ENCODE measurements around the gene USP21. TPM values are rescaled to one million over a fixed set of nuclear protein-coding genes. Genes with fewer than 3 reads are reported as not detected.
A peak's percentile ranks its signal among the peaks of the same experiment; 100 is the strongest.

USP21 gene
- total and polyA plus RNA-seq, 5 donors from 2014 or later, result 18.8 to 36.9 (median 24.7) TPM

- peak overlapping the region; percentile 64 to 97 (median 80) for H3K4me3 Mint-ChIP-seq
- Histone ChIP-seq H3K9me3 (ENCODE audit: control insufficient read depth in 2 of 2, low read length in 2 of 2) (no peaks in the 10 kb centered on the region), H3K4me3 (ENCODE audit: low read depth, low read length) (peak overlapping the region; percentile 84), H3K4me1 (ENCODE audit: control insufficient read depth, insufficient read depth, low read length, poor library complexity, severe bottlenecking) (peaks cover 47% of the 10 kb centered on the region), H3K27me3 (ENCODE audit: control insufficient read depth, insufficient read depth, low read length) (no peaks in the 10 kb centered on the region), H3K27ac (ENCODE audit: insufficient read depth, low read length, poor library complexity, severe bottlenecking) (peak overlapping the region; percentile 93), H3K36me3 (ENCODE audit: control insufficient read depth, insufficient read depth, low read length) (peaks cover 20% of the 10 kb centered on the region)
- ATAC-seq (ENCODE audit: low read depth in 2 of 2) (no peak), DNase-seq (no peak)
- peaks cover 35% of the 10 kb centered on the region for H3K36me3 Mint-ChIP-seq
- peaks cover 8 to 78% (median 36%) of the 10 kb centered on the region in 4 donors for H3K4me1 Mint-ChIP-seq
- H3K27me3 Mint-ChIP-seq, result no peaks in the 10 kb centered on the region
- no peaks in the 10 kb centered on the region for H3K9me3 Mint-ChIP-seq
- peak overlapping the region; percentile 80 to 99 (median 99) for H3K27ac Mint-ChIP-seq
Measured at GRCh38 chr1:161164901-161165610, 5.8 kb downstream of the USP21 start.

DNA sequence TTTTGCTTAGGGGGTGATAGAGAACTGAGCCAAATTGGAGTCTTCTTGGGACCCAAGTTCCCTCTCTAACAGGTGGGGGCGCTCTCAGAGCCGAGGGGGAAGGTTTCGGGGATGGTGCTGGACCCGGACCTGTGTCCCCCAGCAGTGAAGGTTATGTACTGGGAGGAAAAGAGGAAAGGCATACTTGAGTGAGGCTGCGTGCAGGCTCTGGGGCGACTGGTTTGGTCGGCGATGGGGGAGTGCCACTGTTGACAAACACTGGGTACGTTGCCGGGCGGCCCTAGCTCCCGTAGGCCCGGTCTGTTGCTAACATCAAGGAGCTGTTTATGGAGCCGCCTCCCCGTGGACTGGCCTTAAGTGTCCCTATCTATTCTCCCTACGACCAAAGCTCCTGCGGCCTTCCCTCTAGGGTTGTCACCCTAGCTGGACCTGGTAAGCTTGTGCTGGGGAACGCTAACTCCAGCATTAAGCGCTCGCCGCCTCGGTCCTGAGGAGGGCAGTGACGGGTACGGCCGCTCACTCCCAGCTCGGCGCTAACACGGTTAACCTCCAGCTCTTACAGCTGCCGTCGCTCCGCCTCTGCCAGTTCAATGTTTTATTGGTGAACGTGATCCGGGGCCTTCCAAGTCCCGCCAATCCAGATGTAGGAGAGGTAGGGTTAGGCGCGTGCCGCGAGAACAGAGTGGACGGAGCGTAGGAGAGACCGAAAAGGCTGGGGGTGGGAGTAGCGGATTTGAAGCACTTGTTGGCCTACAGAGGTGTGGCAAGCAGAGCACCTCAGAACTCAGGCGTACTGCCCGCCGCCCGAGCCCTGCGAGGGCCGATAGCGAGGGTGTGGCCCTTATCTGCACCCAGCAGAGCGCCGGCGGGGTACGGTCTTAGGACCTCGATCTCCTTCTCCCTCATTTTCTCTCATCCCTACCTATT is 6.7 kb downstream of the USP21 start, which contains the start of gene PPOX:
Gene PPOX, plus strand, starts transcription at position 685 of the 927 bp plus-strand sequence. CDS start 422 bp downstream, outside the sequence.
- ATAC-seq (ENCODE audit: low read depth in 2 of 2) (peak; percentile 94), DNase-seq (peak; percentile 92 to 99 (median 95))
- Mint-ChIP-seq H3K9me3 (no peaks in the 10 kb centered on the region), H3K4me1 (peaks cover 5 to 71% (median 34%) of the 10 kb centered on the region in 4 donors), H3K27ac (peak within 1 kb of the TSS; percentile 99), H3K36me3 (peaks cover 40% of the 10 kb centered on the region), H3K4me3 (peak within 1 kb of the TSS; percentile 91 to 97 (median 94)), H3K27me3 (no peaks in the 10 kb centered on the region)
- Histone ChIP-seq H3K36me3 (ENCODE audit: control insufficient read depth, insufficient read depth, low read length) (peaks cover 27% of the 10 kb centered on the region), H3K9me3 (ENCODE audit: control insufficient read depth in 2 of 2, low read length in 2 of 2) (no peaks in the 10 kb centered on the region), H3K4me1 (ENCODE audit: control insufficient read depth, insufficient read depth, low read length, poor library complexity, severe bottlenecking) (peaks cover 37% of the 10 kb centered on the region), H3K27me3 (ENCODE audit: control insufficient read depth, insufficient read depth, low read length) (no peaks in the 10 kb centered on the region), H3K27ac (ENCODE audit: insufficient read depth, low read length, poor library complexity, severe bottlenecking) (peak within 1 kb of the TSS; percentile 93), H3K4me3 (ENCODE audit: low read depth, low read length) (peak within 1 kb of the TSS; percentile 84)

GRCh38 chr1:161166669-161167548 is 7.6 kb downstream of the USP21 start:
- H3K36me3 Mint-ChIP-seq, result peaks cover 43% of the 10 kb centered on the region
- H3K4me1 Mint-ChIP-seq, result peaks cover 5 to 66% (median 31%) of the 10 kb centered on the region in 4 donors
- no peak for ATAC-seq (ENCODE audit: low read depth in 2 of 2)

DNA sequence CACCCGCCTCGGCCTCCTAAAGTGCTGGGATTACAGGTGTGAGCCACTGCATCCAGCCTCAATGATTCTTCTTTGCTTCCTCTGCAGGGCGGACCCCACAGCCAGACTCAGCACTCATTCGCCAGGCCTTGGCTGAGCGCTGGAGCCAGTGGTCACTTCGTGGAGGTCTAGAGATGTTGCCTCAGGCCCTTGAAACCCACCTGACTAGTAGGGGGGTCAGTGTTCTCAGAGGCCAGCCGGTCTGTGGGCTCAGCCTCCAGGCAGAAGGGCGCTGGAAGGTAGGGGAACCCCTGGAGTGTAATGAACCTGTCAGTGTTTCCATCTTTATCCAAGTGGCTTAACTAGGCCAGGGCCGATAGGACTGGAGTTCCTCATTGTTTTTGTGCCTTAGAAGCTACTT is 9.6 kb downstream of the USP21 start:
- Histone ChIP-seq H3K4me3 (ENCODE audit: low read depth, low read length) (no peak overlapping the region), H3K36me3 (ENCODE audit: control insufficient read depth, insufficient read depth, low read length) (peaks cover 43% of the 10 kb centered on the region), H3K27me3 (ENCODE audit: control insufficient read depth, insufficient read depth, low read length) (no peaks in the 10 kb centered on the region), H3K27ac (ENCODE audit: insufficient read depth, low read length, poor library complexity, severe bottlenecking) (no peak overlapping the region), H3K9me3 (ENCODE audit: control insufficient read depth in 2 of 2, low read length in 2 of 2) (no peaks in the 10 kb centered on the region), H3K4me1 (ENCODE audit: control insufficient read depth, insufficient read depth, low read length, poor library complexity, severe bottlenecking) (peaks cover 31% of the 10 kb centered on the region)
- ATAC-seq (ENCODE audit: low read depth in 2 of 2), result no peak
- Mint-ChIP-seq H3K36me3 (peaks cover 48% of the 10 kb centered on the region), H3K9me3 (no peaks in the 10 kb centered on the region), H3K27ac (peak overlapping the region in 1 of 3 donors; percentile 76), H3K4me3 (peak overlapping the region in 3 of 4 donors; percentile 64 to 72 (median 70)), H3K27me3 (no peaks in the 10 kb centered on the region), H3K4me1 (peaks cover 5 to 63% (median 29%) of the 10 kb centered on the region in 4 donors)
- no peak for DNase-seq

More at GRCh38 chr1:161166669-161167548, 7.6 kb downstream of the USP21 start:
- peak overlapping the region; percentile 93 for H3K27ac ChIP-seq (ENCODE audit: insufficient read depth, low read length, poor library complexity, severe bottlenecking)
- no peaks in the 10 kb centered on the region for H3K27me3 ChIP-seq (ENCODE audit: control insufficient read depth, insufficient read depth, low read length)
- peaks cover 28% of the 10 kb centered on the region for H3K4me1 ChIP-seq (ENCODE audit: control insufficient read depth, insufficient read depth, low read length, poor library complexity, severe bottlenecking)
- H3K27ac Mint-ChIP-seq, result peak overlapping the region; percentile 99
- H3K27me3 Mint-ChIP-seq, result no peaks in the 10 kb centered on the region
- peak overlapping the region; percentile 84 for H3K4me3 ChIP-seq (ENCODE audit: low read depth, low read length)
- no peaks in the 10 kb centered on the region for H3K9me3 Mint-ChIP-seq
- peak overlapping the region; percentile 91 to 97 (median 94) for H3K4me3 Mint-ChIP-seq
- H3K36me3 ChIP-seq (ENCODE audit: control insufficient read depth, insufficient read depth, low read length), result peaks cover 32% of the 10 kb centered on the region
- H3K9me3 ChIP-seq (ENCODE audit: control insufficient read depth in 2 of 2, low read length in 2 of 2), result no peaks in the 10 kb centered on the region
- DNase-seq, result no peak

- Mint-ChIP-seq H3K36me3 (peaks cover 49% of the 10 kb centered on the region), H3K4me3 (peak overlapping the region in 1 of 4 donors; percentile 68), H3K27ac (peak overlapping the region in 1 of 3 donors; percentile 54), H3K27me3 (no peaks in the 10 kb centered on the region), H3K4me1 (peaks cover 3 to 66% (median 35%) of the 10 kb centered on the region in 4 donors), H3K9me3 (no peaks in the 10 kb centered on the region)
- peaks cover 38% of the 10 kb centered on the region for H3K4me1 ChIP-seq (ENCODE audit: control insufficient read depth, insufficient read depth, low read length, poor library complexity, severe bottlenecking)
- H3K27me3 ChIP-seq (ENCODE audit: control insufficient read depth, insufficient read depth, low read length), result no peaks in the 10 kb centered on the region
- ATAC-seq (ENCODE audit: low read depth in 2 of 2), result no peak
- H3K9me3 ChIP-seq (ENCODE audit: control insufficient read depth in 2 of 2, low read length in 2 of 2), result no peaks in the 10 kb centered on the region
- no peak for DNase-seq
- peaks cover 58% of the 10 kb centered on the region for H3K36me3 ChIP-seq (ENCODE audit: control insufficient read depth, insufficient read depth, low read length)
- H3K4me3 ChIP-seq (ENCODE audit: low read depth, low read length), result no peak overlapping the region
- no peak overlapping the region for H3K27ac ChIP-seq (ENCODE audit: insufficient read depth, low read length, poor library complexity, severe bottlenecking)
Measured at GRCh38 chr1:161171191-161171590, 11.9 kb downstream of the USP21 start.

DNA sequence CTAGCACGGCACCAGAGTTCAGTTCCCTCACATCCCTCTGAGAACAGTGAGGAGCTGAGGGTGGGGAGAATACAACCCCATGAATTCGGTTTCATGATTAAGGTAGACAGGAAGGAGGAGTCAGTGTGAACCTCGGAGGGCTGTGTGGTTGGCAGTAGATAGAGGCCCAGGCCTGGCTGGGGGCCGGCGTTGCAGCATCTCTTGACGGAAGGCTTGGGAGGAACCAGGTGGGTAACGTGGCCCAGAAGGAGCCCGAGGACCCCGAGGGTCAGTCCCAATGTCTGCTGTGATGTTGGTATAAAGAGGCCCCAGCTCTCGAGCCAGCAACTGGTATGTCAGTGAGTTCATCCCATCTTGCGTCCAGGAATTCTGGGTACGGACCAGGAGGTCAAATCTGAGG is 12.4 kb downstream of the USP21 start:
- Histone ChIP-seq H3K9me3 (ENCODE audit: control insufficient read depth in 2 of 2, low read length in 2 of 2) (no peaks in the 10 kb centered on the region), H3K4me1 (ENCODE audit: control insufficient read depth, insufficient read depth, low read length, poor library complexity, severe bottlenecking) (peaks cover 39% of the 10 kb centered on the region), H3K4me3 (ENCODE audit: low read depth, low read length) (no peak overlapping the region), H3K27ac (ENCODE audit: insufficient read depth, low read length, poor library complexity, severe bottlenecking) (no peak overlapping the region), H3K27me3 (ENCODE audit: control insufficient read depth, insufficient read depth, low read length) (no peaks in the 10 kb centered on the region), H3K36me3 (ENCODE audit: control insufficient read depth, insufficient read depth, low read length) (peaks cover 58% of the 10 kb centered on the region)
- H3K27me3 Mint-ChIP-seq, result peaks cover 4% of the 10 kb centered on the region
- DNase-seq, result no peak
- peaks cover 0 to 3% (median 0%) of the 10 kb centered on the region in 7 donors for H3K9me3 Mint-ChIP-seq
- H3K4me1 Mint-ChIP-seq, result peaks cover 0 to 67% (median 38%) of the 10 kb centered on the region in 4 donors
- no peak for ATAC-seq (ENCODE audit: low read depth in 2 of 2)
- peak overlapping the region in 1 of 4 donors; percentile 68 for H3K4me3 Mint-ChIP-seq
- peaks cover 49% of the 10 kb centered on the region for H3K36me3 Mint-ChIP-seq
- H3K27ac Mint-ChIP-seq, result peak overlapping the region in 1 of 3 donors; percentile 54

GRCh38 chr1:161172349-161172748 is 13.0 kb downstream of the USP21 start:
- peaks cover 6% of the 10 kb centered on the region for H3K27me3 Mint-ChIP-seq
- Histone ChIP-seq H3K27ac (ENCODE audit: insufficient read depth, low read length, poor library complexity, severe bottlenecking) (no peak overlapping the region), H3K4me3 (ENCODE audit: low read depth, low read length) (no peak overlapping the region), H3K27me3 (ENCODE audit: control insufficient read depth, insufficient read depth, low read length) (no peaks in the 10 kb centered on the region), H3K4me1 (ENCODE audit: control insufficient read depth, insufficient read depth, low read length, poor library complexity, severe bottlenecking) (peaks cover 35% of the 10 kb centered on the region), H3K36me3 (ENCODE audit: control insufficient read depth, insufficient read depth, low read length) (peaks cover 58% of the 10 kb centered on the region), H3K9me3 (ENCODE audit: control insufficient read depth in 2 of 2, low read length in 2 of 2) (no peaks in the 10 kb centered on the region)
- peak overlapping the region in 2 of 4 donors; percentile 76 to 97 for H3K4me3 Mint-ChIP-seq
- peaks cover 49% of the 10 kb centered on the region for H3K36me3 Mint-ChIP-seq
- peak overlapping the region; percentile 44 to 87 (median 67) for H3K27ac Mint-ChIP-seq
- H3K4me1 Mint-ChIP-seq, result peaks cover 0 to 68% (median 39%) of the 10 kb centered on the region in 4 donors
- DNase-seq, result no peak
- peaks cover 0 to 3% (median 0%) of the 10 kb centered on the region in 7 donors for H3K9me3 Mint-ChIP-seq
- ATAC-seq (ENCODE audit: low read depth in 2 of 2), result no peak

Measured in CD4-positive, CD25-positive, alpha-beta regulatory T cell (primary cell).